ENCODE data around the gene GBE1. TPM values are rescaled to one million over a fixed set of nuclear protein-coding genes. Genes with fewer than 3 reads are reported as not detected.

Gene GBE1
- total RNA-seq, 1 donor from 2014 or later = 34.4 TPM

DNA sequence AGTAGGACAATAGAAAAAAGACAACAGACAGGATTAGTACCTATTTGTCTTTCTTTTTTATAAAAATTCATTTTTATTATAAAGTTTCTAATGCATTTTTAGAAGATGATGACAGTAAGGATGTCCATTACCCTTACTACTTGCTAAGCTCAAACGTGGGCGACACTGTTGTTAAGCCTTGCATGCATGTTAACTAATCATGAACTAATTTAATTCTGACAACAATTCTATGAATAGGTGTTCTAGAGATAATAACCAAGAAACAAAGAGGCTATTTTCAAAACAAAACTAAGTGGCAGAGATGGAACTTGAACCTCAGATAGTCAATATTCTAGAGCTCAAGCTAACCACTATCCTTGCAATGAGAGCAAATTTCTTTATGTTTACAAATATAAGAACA, 247.9 kb downstream of the GBE1 start:
- TF ChIP-seq, protein P1, sequence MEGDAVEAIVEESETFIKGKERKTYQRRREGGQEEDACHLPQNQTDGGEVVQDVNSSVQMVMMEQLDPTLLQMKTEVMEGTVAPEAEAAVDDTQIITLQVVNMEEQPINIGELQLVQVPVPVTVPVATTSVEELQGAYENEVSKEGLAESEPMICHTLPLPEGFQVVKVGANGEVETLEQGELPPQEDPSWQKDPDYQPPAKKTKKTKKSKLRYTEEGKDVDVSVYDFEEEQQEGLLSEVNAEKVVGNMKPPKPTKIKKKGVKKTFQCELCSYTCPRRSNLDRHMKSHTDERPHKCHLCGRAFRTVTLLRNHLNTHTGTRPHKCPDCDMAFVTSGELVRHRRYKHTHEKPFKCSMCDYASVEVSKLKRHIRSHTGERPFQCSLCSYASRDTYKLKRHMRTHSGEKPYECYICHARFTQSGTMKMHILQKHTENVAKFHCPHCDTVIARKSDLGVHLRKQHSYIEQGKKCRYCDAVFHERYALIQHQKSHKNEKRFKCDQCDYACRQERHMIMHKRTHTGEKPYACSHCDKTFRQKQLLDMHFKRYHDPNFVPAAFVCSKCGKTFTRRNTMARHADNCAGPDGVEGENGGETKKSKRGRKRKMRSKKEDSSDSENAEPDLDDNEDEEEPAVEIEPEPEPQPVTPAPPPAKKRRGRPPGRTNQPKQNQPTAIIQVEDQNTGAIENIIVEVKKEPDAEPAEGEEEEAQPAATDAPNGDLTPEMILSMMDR (IDR thresholded peaks at IDR 0.05) = no peak
- TF ChIP-seq EZH2 (IDR thresholded peaks at IDR 0.05) (no peak), EZH2phosphoT487 (IDR thresholded peaks at IDR 0.05) (no peak)
- Mint-ChIP-seq H3K27me3 (ENCODE audit: insufficient read depth, low read depth) (no peaks in the 10 kb centered on the region), H3K4me1 (no peaks in the 10 kb centered on the region)

DNA sequence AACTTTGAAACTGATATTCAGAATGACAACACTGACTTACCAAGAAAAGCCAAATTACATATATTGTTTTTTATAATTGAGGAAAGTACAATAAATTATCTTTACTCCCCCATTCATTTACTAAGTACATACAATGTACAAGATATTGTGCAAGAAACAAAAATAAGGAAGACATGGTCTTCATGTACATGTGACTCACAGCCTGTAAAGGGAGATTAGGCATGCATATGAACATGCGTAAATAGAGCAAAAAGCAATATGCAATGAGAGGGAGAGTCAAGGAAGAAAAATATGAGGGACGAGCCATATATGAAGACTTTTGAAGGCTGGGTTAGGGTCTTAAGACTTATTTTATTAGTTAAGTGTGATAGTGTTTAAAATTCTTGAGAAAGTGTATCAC, 258.4 kb downstream of the GBE1 start:
- H3K27ac Mint-ChIP-seq = no peak overlapping the region
- no peaks in the 10 kb centered on the region for H3K4me1 ChIP-seq

More for the DNA sequence above, 247.9 kb downstream of the GBE1 start:
- H3K4me3 Mint-ChIP-seq = no peak overlapping the region
- H3K9me3 ChIP-seq (ENCODE audit: low read depth) = no peaks in the 10 kb centered on the region
- H3K9ac ChIP-seq = no peak overlapping the region
- H3K4me3 ChIP-seq = no peak overlapping the region
- no peaks in the 10 kb centered on the region for H3K9me3 Mint-ChIP-seq
- no peaks in the 10 kb centered on the region for H4K20me1 ChIP-seq (ENCODE audit: low read depth)
- H3K4me1 ChIP-seq = no peaks in the 10 kb centered on the region
- H3K27ac Mint-ChIP-seq = no peak overlapping the region
- no peaks in the 10 kb centered on the region for H3K79me2 ChIP-seq (ENCODE audit: low read depth)
- no peaks in the 10 kb centered on the region for H3K27me3 ChIP-seq
- H3K4me2 ChIP-seq = no peak overlapping the region
- DNase-seq (ENCODE audit: low spot score) = no peak
- H3K27ac ChIP-seq = no peak overlapping the region
- H3K36me3 Mint-ChIP-seq = no peaks in the 10 kb centered on the region
- H2AFZ ChIP-seq (replicated peaks) = no peak overlapping the region
- H3F3A ChIP-seq (ENCODE audit: low read depth) = no peaks in the 10 kb centered on the region
- H3K36me3 ChIP-seq = no peaks in the 10 kb centered on the region

GRCh38 chr3:81502236-81502635, 259.2 kb downstream of the GBE1 start:
- H3K27me3 Mint-ChIP-seq (ENCODE audit: insufficient read depth, low read depth) = no peaks in the 10 kb centered on the region
- no peaks in the 10 kb centered on the region for H3K4me1 Mint-ChIP-seq
- no peaks in the 10 kb centered on the region for H3K36me3 Mint-ChIP-seq
- H3K9me3 Mint-ChIP-seq = no peaks in the 10 kb centered on the region
- H3K4me3 Mint-ChIP-seq = no peak overlapping the region
- H3K4me3 ChIP-seq = no peak overlapping the region
- no peak overlapping the region for H2AFZ ChIP-seq (replicated peaks)
- H3K27me3 ChIP-seq = no peaks in the 10 kb centered on the region
- no peaks in the 10 kb centered on the region for H3K36me3 ChIP-seq
- TF ChIP-seq EZH2 (IDR thresholded peaks at IDR 0.05) (no peak), EZH2phosphoT487 (IDR thresholded peaks at IDR 0.05) (no peak)
- TF ChIP-seq, protein P1 (IDR thresholded peaks at IDR 0.05) = no peak
- no peak overlapping the region for H3K9ac ChIP-seq
- no peaks in the 10 kb centered on the region for H4K20me1 ChIP-seq (ENCODE audit: low read depth)
- no peaks in the 10 kb centered on the region for H3F3A ChIP-seq (ENCODE audit: low read depth)
- H3K9me3 ChIP-seq (ENCODE audit: low read depth) = no peaks in the 10 kb centered on the region
- no peak overlapping the region for H3K27ac Mint-ChIP-seq
- no peak overlapping the region for H3K4me2 ChIP-seq
- no peak overlapping the region for H3K27ac ChIP-seq
- DNase-seq (ENCODE audit: low spot score) = no peak
- no peaks in the 10 kb centered on the region for H3K4me1 ChIP-seq
- no peaks in the 10 kb centered on the region for H3K79me2 ChIP-seq (ENCODE audit: low read depth)

More for the DNA sequence above, 258.4 kb downstream of the GBE1 start:
- DNase-seq (ENCODE audit: low spot score) = no peak
- H2AFZ ChIP-seq (replicated peaks) = no peak overlapping the region
- H3K4me2 ChIP-seq = no peak overlapping the region
- no peak overlapping the region for H3K27ac ChIP-seq
- Mint-ChIP-seq H3K4me1 (no peaks in the 10 kb centered on the region), H3K36me3 (no peaks in the 10 kb centered on the region), H3K27me3 (ENCODE audit: insufficient read depth, low read depth) (no peaks in the 10 kb centered on the region), H3K4me3 (no peak overlapping the region), H3K9me3 (no peaks in the 10 kb centered on the region)
- no peaks in the 10 kb centered on the region for H3K36me3 ChIP-seq
- H3F3A ChIP-seq (ENCODE audit: low read depth) = no peaks in the 10 kb centered on the region
- no peaks in the 10 kb centered on the region for H3K79me2 ChIP-seq (ENCODE audit: low read depth)
- TF ChIP-seq, protein P1 (IDR thresholded peaks at IDR 0.05) = no peak
- TF ChIP-seq EZH2 (IDR thresholded peaks at IDR 0.05) (no peak), EZH2phosphoT487 (IDR thresholded peaks at IDR 0.05) (no peak)
- H3K27me3 ChIP-seq = no peaks in the 10 kb centered on the region
- no peaks in the 10 kb centered on the region for H3K9me3 ChIP-seq (ENCODE audit: low read depth)
- H3K9ac ChIP-seq = no peak overlapping the region
- no peaks in the 10 kb centered on the region for H4K20me1 ChIP-seq (ENCODE audit: low read depth)
- no peak overlapping the region for H3K4me3 ChIP-seq

All from neural progenitor cell (in vitro differentiated cells).